Heart left ventricle (tissue), 16 donors: ENCODE data around the gene GPR152. TPM values are rescaled to one million over a fixed set of nuclear protein-coding genes. Genes with fewer than 3 reads are reported as not detected.

Experiments
- ATAC-seq, 4 donors: fragments of 200-7000 bp; cut with Tn5 transposase; one replicate each; pipeline ENCODE4 v1.9.1; 2020 to 2022; ENCODE audit warnings: moderate library complexity in 4 of 4, mild to moderate bottlenecking in 3 of 4, moderate number of reproducible peaks in 1 of 4
- DNase-seq, 5 donors: peaks; one replicate each; pipeline ENCODE4 v3.0.0-alpha.2; 2020
- H3K27ac ChIP-seq, 12 donors: fragments of 200-600 bp; sonication (generic) in 4 of 12; one replicate each; pipeline versions ENCODE4 v1.5.0 to v1.8.0; 2016 to 2022; ENCODE audit warnings: mild to moderate bottlenecking in 2 of 12
- H3K27me3 ChIP-seq, 9 donors: fragments of 200-600 bp; sonication (generic) in 2 of 9; one replicate each; pipeline versions ENCODE4 v1.5.1 to v1.8.0; 2016 to 2022; ENCODE audit warnings: mild to moderate bottlenecking in 3 of 9
- H3K36me3 ChIP-seq, 9 donors: fragments of 200-600 bp; sonication (generic) in 2 of 9; one replicate each; pipeline versions ENCODE4 v1.5.0 to v1.8.0; 2018 to 2022; ENCODE audit warnings: mild to moderate bottlenecking in 2 of 9
- H3K4me1 ChIP-seq, 12 donors: fragments of 200-600 bp; sonication (generic) in 4 of 12; one replicate each; pipeline versions ENCODE4 v1.5.0 to v1.8.0; 2016 to 2022; ENCODE audit warnings: mild to moderate bottlenecking in 3 of 12
- H3K4me3 ChIP-seq, 12 donors: fragments of 200-600 bp; sonication (generic) in 4 of 12; one replicate each; pipeline versions ENCODE4 v1.5.0 to v1.8.0; 2017 to 2022; ENCODE audit warnings: mild to moderate bottlenecking in 9 of 12, moderate library complexity in 4 of 12
- H3K9me3 ChIP-seq, 12 donors: fragments of 200-600 bp; sonication (generic) in 4 of 12; one replicate each; pipeline versions ENCODE4 v1.5.0 to v1.8.0; 2016 to 2022; ENCODE audit warnings: mild to moderate bottlenecking in 1 of 12
- POLR2A ChIP-seq, 2 donors: fragments of 450-650 bp; IDR thresholded peaks; one replicate each; pipeline ENCODE4 v1.6.1; 2017; ENCODE audit warnings: antibody characterized with exemption in 2 of 2, mild to moderate bottlenecking in 2 of 2, moderate library complexity in 2 of 2
- WGBS, 4 donors: extraction: QIAGEN DNeasy Blood & Tissue Kit in 2 of 4; methylation state at CpG; one replicate each; pipeline versions ENCODE4 v1.1.5 to v1.1.7; 2013 to 2018; 5-methylcytosine and 5-hydroxymethylcytosine counted together
- intact Hi-C, 10 donors: fragments of 100-400 bp; cut with DNase I; formaldehyde crosslinking; loops; one replicate each; pipeline versions ENCODE4 v1.11.1 to v1.14.2; 2022
- polyA plus RNA-seq, 2 donors: library from polyadenylated mRNA; stranded (reverse); fragments of 200-250 nt; gene quantifications; one replicate each; pipeline ENCODE4 v1.2.3, GENCODE V29; 2013
- total RNA-seq, 9 donors: library from RNA; depleted of rRNA in 2 of 9; stranded (reverse); fragments of >200 nt in 2 of 9; fragmentation: NEBNext Ultra II Directional in 3 of 9; extraction: Animal tissue kit (Norgen Biotek cat#: 25700) in 3 of 9; gene quantifications; one replicate each; pipeline versions ENCODE4 v1.1.0 to v1.2.4, GENCODE V29; 2016 to 2023
- TF ChIP-seq, protein P1 (sequence below), 12 donors: fragments of 200-600 bp; sonication (generic) in 4 of 12; IDR thresholded peaks; one replicate each; pipeline versions ENCODE4 v1.5.0 to v1.8.0; 2018 to 2022; ENCODE audit warnings: antibody characterized with exemption in 12 of 12, mild to moderate bottlenecking in 5 of 12
- donor health status: ischemic (EF 13 %, LVEDD 7.1; RV severe dilation, severe dysfunction).
- donor health status: healthy with polysubstance abuse.
- donor health status: DM: no; HTN: yes; CAD: no.
- donor health status: DM: no; HTN: no; CAD: no.
- donor health status: ischemic (EF 25% LVEDD 6.9; RV normal size, moderate dysfunction).
- donor health status: ischemic (EF 25% LVEDD 5.7; RV mildly dilated, moderate dysfunction).
- donor health status: healthy.
- donor health status: DM: yes; HTN: yes; CAD: no.
- donor health status: ischemic (EF 35%, LVEDD 5.7; RV mildly dilated, moderate dysfunction).
- donor health status: nonischemic (EF 11% LVEDD 7.7; RV severe dilation, severe dysfunction).
- donor health status: DM: yes; HTN: yes; CAD: no.
- donor health status: PGD.
- donor health status: ischemic (EF 29% LVEDD 5.4; RV normal size, mild dysfunction).
- donor health status: nonischemic (EF 23%, LVEDD 6.1; RV moderate dilation, normal function).

GPR152 gene
- total and polyA plus RNA-seq, 11 donors = not detected

GRCh38 chr11:67484847-67485311 is 32.4 kb upstream of the GPR152 start:
- DNase-seq = peak in 3 of 5 donors; percentile 27 to 62 (median 28)

GRCh38 chr11:67483831-67484665 is 31.5 kb upstream of the GPR152 start:
- 88 to 91% (median 90%) methylated on average over 16 of the region's 16 CpGs for WGBS, 4 donors
- H3K36me3 ChIP-seq = peaks cover 0 to 21% (median 16%) of the 10 kb centered on the region in 9 donors
- H3K27ac ChIP-seq = peak overlapping the region in 5 of 12 donors; percentile 80 to 88 (median 85)
- no peaks in the 10 kb centered on the region for H3K9me3 ChIP-seq
- intact Hi-C loops = loop anchor here in 2 of 10 donors (2.0 to 5.0 kb wide), 2 partner anchors 21 to 92 kb away; partner anchors contain the start of genes PITPNM1 (in 1 of the 2) and RAD9A (in 1 of the 2)
- DNase-seq = peak in 1 of 5 donors; percentile 63
- peak overlapping the region in 9 of 12 donors; percentile 53 to 72 (median 65) for H3K4me3 ChIP-seq
- H3K4me1 ChIP-seq = peaks cover 5 to 44% (median 25%) of the 10 kb centered on the region in 12 donors
- TF ChIP-seq, protein P1, sequence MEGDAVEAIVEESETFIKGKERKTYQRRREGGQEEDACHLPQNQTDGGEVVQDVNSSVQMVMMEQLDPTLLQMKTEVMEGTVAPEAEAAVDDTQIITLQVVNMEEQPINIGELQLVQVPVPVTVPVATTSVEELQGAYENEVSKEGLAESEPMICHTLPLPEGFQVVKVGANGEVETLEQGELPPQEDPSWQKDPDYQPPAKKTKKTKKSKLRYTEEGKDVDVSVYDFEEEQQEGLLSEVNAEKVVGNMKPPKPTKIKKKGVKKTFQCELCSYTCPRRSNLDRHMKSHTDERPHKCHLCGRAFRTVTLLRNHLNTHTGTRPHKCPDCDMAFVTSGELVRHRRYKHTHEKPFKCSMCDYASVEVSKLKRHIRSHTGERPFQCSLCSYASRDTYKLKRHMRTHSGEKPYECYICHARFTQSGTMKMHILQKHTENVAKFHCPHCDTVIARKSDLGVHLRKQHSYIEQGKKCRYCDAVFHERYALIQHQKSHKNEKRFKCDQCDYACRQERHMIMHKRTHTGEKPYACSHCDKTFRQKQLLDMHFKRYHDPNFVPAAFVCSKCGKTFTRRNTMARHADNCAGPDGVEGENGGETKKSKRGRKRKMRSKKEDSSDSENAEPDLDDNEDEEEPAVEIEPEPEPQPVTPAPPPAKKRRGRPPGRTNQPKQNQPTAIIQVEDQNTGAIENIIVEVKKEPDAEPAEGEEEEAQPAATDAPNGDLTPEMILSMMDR (IDR thresholded peaks at IDR 0.05) = no peak
- TF ChIP-seq POLR2A (IDR thresholded peaks at IDR 0.05) = no peak
- no peak for ATAC-seq
- peaks cover 0 to 3% (median 0%) of the 10 kb centered on the region in 9 donors for H3K27me3 ChIP-seq

More at GRCh38 chr11:67484847-67485311, 32.4 kb upstream of the GPR152 start:
- H3K9me3 ChIP-seq = no peaks in the 10 kb centered on the region
- H3K36me3 ChIP-seq = peaks cover 0 to 30% (median 22%) of the 10 kb centered on the region in 9 donors
- 65 to 79% (median 75%) methylated on average over 11 of the region's 11 CpGs for WGBS, 4 donors
- no peaks in the 10 kb centered on the region for H3K27me3 ChIP-seq
- TF ChIP-seq, protein P1 (IDR thresholded peaks at IDR 0.05) = no peak
- TF ChIP-seq POLR2A (IDR thresholded peaks at IDR 0.05) = no peak
- no peak for ATAC-seq
- H3K27ac ChIP-seq = peak overlapping the region in 2 of 12 donors; percentile 16 to 88
- H3K4me3 ChIP-seq = peak overlapping the region in 1 of 12 donors; percentile 60
- peaks cover 5 to 44% (median 25%) of the 10 kb centered on the region in 12 donors for H3K4me1 ChIP-seq
- intact Hi-C loops = loop anchor here in 1 of 10 donors (5.0 kb wide), 1 partner anchor 93 kb away; the partner anchor contains the start of gene RAD9A

DNA sequence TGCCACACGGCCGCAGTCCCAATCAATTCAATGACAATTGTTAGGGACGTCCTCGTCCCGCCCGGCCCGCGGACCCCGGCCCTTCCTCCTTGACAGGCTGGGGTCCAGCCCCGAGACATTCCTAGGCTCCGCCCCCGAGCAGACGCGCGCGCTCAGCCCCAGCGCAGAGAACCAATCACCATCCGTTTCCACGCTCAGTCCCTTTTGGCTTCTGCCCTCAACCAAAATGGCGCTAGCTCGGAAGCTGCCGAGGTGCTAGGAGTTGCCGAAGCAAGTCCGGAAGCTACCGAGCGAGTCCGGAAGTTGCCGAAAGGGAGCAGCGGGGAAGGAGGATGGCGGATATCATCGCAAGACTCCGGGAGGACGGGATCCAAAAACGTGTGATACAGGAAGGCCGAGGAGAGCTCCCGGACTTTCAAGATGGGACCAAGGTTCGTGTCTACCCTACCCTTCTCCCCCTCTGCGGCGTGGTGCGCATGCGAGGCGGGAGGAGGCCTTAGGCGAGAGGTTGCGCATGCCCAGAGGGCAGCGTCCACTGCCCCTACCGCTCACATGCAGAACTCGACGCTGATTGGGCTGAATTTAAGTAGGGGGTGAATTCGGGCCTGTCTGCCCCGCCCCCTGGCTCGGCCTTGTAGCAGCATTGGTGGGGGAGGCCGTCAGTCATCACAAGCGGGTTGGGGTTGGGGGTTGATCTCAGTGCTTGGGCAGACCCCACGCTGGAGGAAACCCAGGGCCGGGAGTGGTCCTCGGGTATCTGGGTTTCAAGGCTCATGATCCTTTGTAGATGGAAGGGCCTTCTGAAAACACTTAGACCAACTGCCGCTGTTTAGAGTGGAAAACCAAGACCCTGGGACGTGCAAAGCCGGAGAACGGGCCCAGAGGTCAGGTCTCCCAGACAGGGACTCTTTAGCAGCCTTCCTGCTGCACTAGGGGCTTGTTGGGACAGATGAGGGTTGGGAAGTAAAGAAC is 30.6 kb upstream of the GPR152 start, which contains the start of gene AIP:
Gene AIP (plus strand): TSS at position 200 of the 972 bp plus-strand sequence. CDS start 133 bp downstream, at position 333.
- ATAC-seq (peak; percentile 96 to 99 (median 99)), DNase-seq (peak; percentile 97 to 98 (median 98))
- TF ChIP-seq, protein P1 (IDR thresholded peaks at IDR 0.05) = peak in 3 of 12 donors; percentile 11 to 37 (median 34)
- peak in 1 of 2 donors; percentile 64 for TF ChIP-seq POLR2A (IDR thresholded peaks at IDR 0.05)
- no peaks in the 10 kb centered on the region for H3K9me3 ChIP-seq
- H3K4me3 ChIP-seq = peak within 1 kb of the TSS; percentile 41 to 72 (median 60)
- intact Hi-C loops = loop anchor here in 2 of 10 donors (2.0 to 5.0 kb wide), 2 partner anchors 22 to 91 kb away; partner anchors contain the start of genes PITPNM1 (in 1 of the 2) and RAD9A (in 1 of the 2)
- peak within 1 kb of the TSS; percentile 21 to 91 (median 85) for H3K27ac ChIP-seq
- peaks cover 5 to 44% (median 25%) of the 10 kb centered on the region in 12 donors for H3K4me1 ChIP-seq
- peaks cover 0 to 3% (median 0%) of the 10 kb centered on the region in 9 donors for H3K27me3 ChIP-seq
- H3K36me3 ChIP-seq = peaks cover 0 to 18% (median 14%) of the 10 kb centered on the region in 9 donors
- 9 to 11% (median 10%) methylated on average over 53 to 60 of the region's 60 CpGs for WGBS, 4 donors
